ENCODE results near the gene RBM15B. TPM values are rescaled to one million over a fixed set of nuclear protein-coding genes. Genes with fewer than 3 reads are reported as not detected.

RBM15B gene
- total RNA-seq, 2 experiments from 2014 or later: 29.1 to 29.2 TPM

DNA sequence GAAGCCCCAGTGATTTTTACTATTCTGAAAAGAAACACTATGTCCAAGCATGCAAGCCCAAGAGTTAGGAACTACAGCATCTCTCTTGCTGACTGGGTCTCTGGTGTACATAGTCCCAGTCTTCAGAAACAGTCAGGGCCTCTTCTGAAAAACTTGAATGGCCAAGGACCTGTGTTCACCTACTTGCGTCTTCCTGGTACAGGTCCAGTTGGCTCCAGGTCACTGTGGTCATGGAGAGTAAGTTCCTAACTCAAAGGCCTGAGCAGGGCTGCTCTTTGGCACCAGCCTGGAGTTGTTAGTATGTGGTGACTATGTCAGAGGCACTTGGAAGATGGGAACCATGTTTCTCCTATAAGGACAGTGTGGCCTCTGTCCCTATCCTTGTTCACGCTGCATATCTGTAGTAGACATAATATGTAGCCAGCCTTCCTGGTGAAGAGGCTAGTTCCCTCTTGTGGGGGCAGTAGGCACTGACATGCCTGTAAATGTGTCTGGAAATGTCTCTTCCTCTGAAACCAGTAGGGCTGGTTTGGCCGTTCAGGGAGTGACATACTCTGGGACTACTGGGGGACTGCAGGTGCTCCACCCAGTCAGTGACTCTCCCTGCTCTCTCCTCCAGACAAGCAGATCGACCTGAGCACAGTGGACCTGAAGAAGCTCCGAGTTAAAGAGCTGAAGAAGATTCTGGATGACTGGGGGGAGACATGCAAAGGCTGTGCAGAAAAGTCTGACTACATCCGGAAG, 2.6 kb upstream of the RBM15B start:
- H3K36me3 Mint-ChIP-seq (ENCODE audit: low read depth): peaks cover 60% of the 10 kb centered on the region
- TF ChIP-seq, protein P1, sequence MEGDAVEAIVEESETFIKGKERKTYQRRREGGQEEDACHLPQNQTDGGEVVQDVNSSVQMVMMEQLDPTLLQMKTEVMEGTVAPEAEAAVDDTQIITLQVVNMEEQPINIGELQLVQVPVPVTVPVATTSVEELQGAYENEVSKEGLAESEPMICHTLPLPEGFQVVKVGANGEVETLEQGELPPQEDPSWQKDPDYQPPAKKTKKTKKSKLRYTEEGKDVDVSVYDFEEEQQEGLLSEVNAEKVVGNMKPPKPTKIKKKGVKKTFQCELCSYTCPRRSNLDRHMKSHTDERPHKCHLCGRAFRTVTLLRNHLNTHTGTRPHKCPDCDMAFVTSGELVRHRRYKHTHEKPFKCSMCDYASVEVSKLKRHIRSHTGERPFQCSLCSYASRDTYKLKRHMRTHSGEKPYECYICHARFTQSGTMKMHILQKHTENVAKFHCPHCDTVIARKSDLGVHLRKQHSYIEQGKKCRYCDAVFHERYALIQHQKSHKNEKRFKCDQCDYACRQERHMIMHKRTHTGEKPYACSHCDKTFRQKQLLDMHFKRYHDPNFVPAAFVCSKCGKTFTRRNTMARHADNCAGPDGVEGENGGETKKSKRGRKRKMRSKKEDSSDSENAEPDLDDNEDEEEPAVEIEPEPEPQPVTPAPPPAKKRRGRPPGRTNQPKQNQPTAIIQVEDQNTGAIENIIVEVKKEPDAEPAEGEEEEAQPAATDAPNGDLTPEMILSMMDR (IDR thresholded peaks at IDR 0.05): no peak
- H3K27me3 ChIP-seq (ENCODE audit: control insufficient read depth in 1 of 2, insufficient read depth in 2 of 2, low read length in 2 of 2): no peaks in the 10 kb centered on the region
- peaks cover 76% of the 10 kb centered on the region for H3K4me1 ChIP-seq (ENCODE audit: insufficient read depth, low read length)
- H3K27me3 Mint-ChIP-seq: no peaks in the 10 kb centered on the region
- H3K27ac ChIP-seq (ENCODE audit: low read depth in 1 of 2, low read length in 2 of 2): no peak overlapping the region
- ATAC-seq (ENCODE audit: poor library complexity): no peak
- peak overlapping the region; percentile 99 for H3K27ac Mint-ChIP-seq
- H3K4me3 ChIP-seq (ENCODE audit: low read length): no peak overlapping the region
- peak overlapping the region; percentile 62 for H3K4me3 Mint-ChIP-seq
- peaks cover 0 to 8% of the 10 kb centered on the region in 2 experiments for H3K9me3 ChIP-seq (ENCODE audit: control insufficient read depth in 1 of 2, insufficient read depth in 1 of 2, low read length in 2 of 2)
- H3K36me3 ChIP-seq (ENCODE audit: insufficient read depth, low read length): peaks cover 39% of the 10 kb centered on the region
- no peaks in the 10 kb centered on the region for H3K9me3 Mint-ChIP-seq
- ChIA-PET POLR2A (interaction anchor here (0.9 to 3.9 kb wide), 5 partner anchors 47 to 819 kb away, joined by 3 to 27 read pairs (median 5); partner anchors contain the start of genes CISH, DCAF1 and HEMK1), CTCF (interaction anchor here (0.6 to 2.4 kb wide), 20 partner anchors 8 to 772 kb away, joined by 3 to 17 read pairs (median 3); partner anchors contain the start of gene DCAF1)
- H3K4me1 Mint-ChIP-seq (ENCODE audit: low read depth): peaks cover 70% of the 10 kb centered on the region
- intact Hi-C loops (cut with DNase I, micrococcal nuclease): loop anchor here (2.0 to 10.0 kb wide), 8 partner anchors 284 to 1021 kb away; partner anchors contain the start of genes C3orf18 (in 1 of the 2), HEMK1 (in 1 of the 2), MAPKAPK3 (in 1 of the 2) and PARP3 (in 1 of the 2)
- DNase-seq: peak in 1 of 14 experiments; percentile 29

DNA sequence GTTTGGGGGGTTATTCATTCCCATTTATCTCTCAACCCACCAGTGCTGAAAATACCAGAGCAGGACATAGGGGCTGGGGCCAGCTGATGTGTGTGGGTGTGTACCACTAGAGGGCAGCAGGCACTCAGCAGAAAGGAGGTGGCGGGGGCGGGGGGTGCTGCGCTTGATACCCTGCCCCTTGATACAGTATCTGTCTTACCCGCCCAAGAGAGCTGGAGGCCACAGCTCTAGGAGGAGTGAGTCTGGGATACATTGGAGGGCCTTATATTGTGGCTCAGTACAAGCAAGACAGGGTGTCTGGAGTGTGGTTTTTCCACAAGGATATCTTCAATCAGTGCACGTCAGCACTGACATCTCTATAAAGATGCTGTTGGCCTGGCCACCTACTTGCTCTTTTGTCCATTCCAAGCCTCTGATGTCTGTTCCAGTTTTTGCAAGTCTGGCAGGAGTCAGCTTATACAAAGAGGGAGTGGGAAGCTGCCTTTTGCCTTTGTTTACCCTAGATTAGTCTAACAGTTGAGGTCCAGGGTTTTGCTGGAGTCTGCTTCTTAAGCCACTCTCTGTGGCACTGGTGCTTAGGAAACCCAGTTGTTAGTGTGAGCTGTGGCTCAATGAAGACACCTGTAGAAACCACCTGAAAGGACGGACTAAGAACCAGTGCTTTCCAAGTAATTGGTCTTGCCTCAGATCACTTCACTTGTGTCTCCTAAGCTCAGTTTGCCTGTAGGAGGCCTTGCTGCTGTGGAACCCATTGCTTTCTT, 1.5 kb upstream of the RBM15B start:
- ATAC-seq (ENCODE audit: poor library complexity) (no peak), DNase-seq (peak; percentile 33 to 83 (median 50))
- Histone ChIP-seq H3K4me1 (ENCODE audit: insufficient read depth, low read length) (peaks cover 82% of the 10 kb centered on the region), H3K4me3 (ENCODE audit: low read length) (no peak overlapping the region), H3K27me3 (ENCODE audit: control insufficient read depth in 1 of 2, insufficient read depth in 2 of 2, low read length in 2 of 2) (no peaks in the 10 kb centered on the region), H3K9me3 (ENCODE audit: control insufficient read depth in 1 of 2, insufficient read depth in 1 of 2, low read length in 2 of 2) (peaks cover 0 to 8% of the 10 kb centered on the region in 2 experiments), H3K36me3 (ENCODE audit: insufficient read depth, low read length) (peaks cover 51% of the 10 kb centered on the region), H3K27ac (ENCODE audit: low read depth in 1 of 2, low read length in 2 of 2) (peak overlapping the region; percentile 12 to 39)
- intact Hi-C loops (cut with DNase I, micrococcal nuclease): loop anchor here (2.0 to 10.0 kb wide), 13 partner anchors 45 to 1037 kb away; partner anchors contain the start of genes C3orf18 (in 1 of the 2), CYB561D2 (in 1 of the 2), HEMK1 (in 1 of the 2) and MAPKAPK3 (in 1 of the 2)
- Mint-ChIP-seq H3K4me3 (peak overlapping the region; percentile 85), H3K27me3 (no peaks in the 10 kb centered on the region), H3K4me1 (ENCODE audit: low read depth) (peaks cover 73% of the 10 kb centered on the region), H3K36me3 (ENCODE audit: low read depth) (peaks cover 69% of the 10 kb centered on the region), H3K27ac (peak overlapping the region; percentile 91), H3K9me3 (no peaks in the 10 kb centered on the region)
- ChIA-PET POLR2A (interaction anchor here (0.7 to 2.1 kb wide), 9 partner anchors 9 to 1062 kb away, joined by 3 to 10 read pairs (median 4); partner anchors contain the start of genes CISH, DCAF1 and HEMK1), CTCF (interaction anchor here (0.6 to 2.4 kb wide), 21 partner anchors 9 to 1039 kb away, joined by 3 to 17 read pairs (median 3); partner anchors contain the start of genes CYB561D2, DCAF1 and NPRL2)
- TF ChIP-seq, protein P1 (IDR thresholded peaks at IDR 0.05): peak; percentile 82

Data from CD4-positive, alpha-beta T cell (primary cell).